ENCODE results near the gene TTLL8.

DNA sequence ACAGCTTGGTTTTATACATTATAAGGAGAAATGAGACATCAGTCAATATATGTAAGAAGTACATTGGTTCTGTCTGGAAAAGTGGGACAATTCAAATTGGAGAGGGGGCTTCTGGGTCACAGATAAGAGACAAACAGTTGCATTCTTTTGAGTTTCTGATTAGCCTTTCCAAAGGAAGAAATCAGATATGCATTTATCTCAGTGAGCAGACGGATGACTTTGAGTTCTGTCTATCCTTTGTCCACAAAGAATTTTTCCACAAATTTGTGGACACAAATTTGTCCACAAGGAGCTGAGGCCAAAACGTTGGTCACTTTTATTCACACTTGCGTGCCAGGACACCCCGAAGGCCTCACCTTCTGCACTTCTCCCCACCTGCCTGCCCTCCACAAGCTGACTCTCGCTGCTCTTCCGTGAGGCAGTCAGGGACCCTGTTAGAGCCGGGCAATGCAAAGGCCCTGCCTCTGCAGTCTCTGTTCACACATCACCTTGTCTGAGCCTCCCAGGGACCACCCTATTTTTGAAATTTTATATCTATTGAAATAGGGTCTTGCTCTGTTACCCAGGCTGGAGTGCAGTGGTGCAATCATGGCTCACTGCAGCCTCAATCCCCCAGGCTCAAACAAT is 66.1 kb downstream of the TTLL8 start:
- TF ChIP-seq, protein P1, sequence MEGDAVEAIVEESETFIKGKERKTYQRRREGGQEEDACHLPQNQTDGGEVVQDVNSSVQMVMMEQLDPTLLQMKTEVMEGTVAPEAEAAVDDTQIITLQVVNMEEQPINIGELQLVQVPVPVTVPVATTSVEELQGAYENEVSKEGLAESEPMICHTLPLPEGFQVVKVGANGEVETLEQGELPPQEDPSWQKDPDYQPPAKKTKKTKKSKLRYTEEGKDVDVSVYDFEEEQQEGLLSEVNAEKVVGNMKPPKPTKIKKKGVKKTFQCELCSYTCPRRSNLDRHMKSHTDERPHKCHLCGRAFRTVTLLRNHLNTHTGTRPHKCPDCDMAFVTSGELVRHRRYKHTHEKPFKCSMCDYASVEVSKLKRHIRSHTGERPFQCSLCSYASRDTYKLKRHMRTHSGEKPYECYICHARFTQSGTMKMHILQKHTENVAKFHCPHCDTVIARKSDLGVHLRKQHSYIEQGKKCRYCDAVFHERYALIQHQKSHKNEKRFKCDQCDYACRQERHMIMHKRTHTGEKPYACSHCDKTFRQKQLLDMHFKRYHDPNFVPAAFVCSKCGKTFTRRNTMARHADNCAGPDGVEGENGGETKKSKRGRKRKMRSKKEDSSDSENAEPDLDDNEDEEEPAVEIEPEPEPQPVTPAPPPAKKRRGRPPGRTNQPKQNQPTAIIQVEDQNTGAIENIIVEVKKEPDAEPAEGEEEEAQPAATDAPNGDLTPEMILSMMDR (IDR thresholded peaks at IDR 0.05) = no peak
- no peak for TF ChIP-seq POLR2A (IDR thresholded peaks at IDR 0.05)

Data from lower leg skin (tissue), 3 donors.